Effector memory CD8-positive, alpha-beta T cell (primary cell): ENCODE measurements around the gene FOXK1.

Experiments
- ATAC-seq: fragments of 150-1000 bp; cut with Tn5 transposase; replicated peaks from 2 replicates; pipeline ENCODE4 v1.10.0; 2021; ENCODE audit warnings: mild to moderate bottlenecking, moderate library complexity
- DNase-seq, 3 experiments: peaks; one replicate each; pipeline ENCODE4 v3.0.0; 2021
- H3K27ac Mint-ChIP-seq, 2 donors: one replicate each; pipeline ENCODE4 v1.8.0; 2022; ENCODE audit warnings: mild to moderate bottlenecking in 2 of 2, mixed read lengths in 2 of 2, moderate library complexity in 2 of 2
- H3K27me3 Mint-ChIP-seq, 2 donors: one replicate each; pipeline ENCODE4 v1.8.0; 2022; ENCODE audit warnings: mixed read lengths in 2 of 2
- H3K36me3 Mint-ChIP-seq: one replicate; pipeline ENCODE4 v1.8.0; 2022; ENCODE audit warnings: mild to moderate bottlenecking, moderate library complexity, mixed read lengths; ENCODE audit not compliant: insufficient read depth
- H3K4me1 Mint-ChIP-seq, 2 donors: one replicate each; pipeline ENCODE4 v1.8.0; 2022; ENCODE audit warnings: low read depth in 2 of 2, mixed read lengths in 2 of 2
- H3K4me3 Mint-ChIP-seq, 2 donors: one replicate each; pipeline ENCODE4 v1.8.0; 2022; ENCODE audit warnings: mild to moderate bottlenecking in 2 of 2, mixed read lengths in 2 of 2, moderate library complexity in 2 of 2
- H3K9me3 Mint-ChIP-seq, 2 donors: one replicate each; pipeline ENCODE4 v1.8.0; 2022; ENCODE audit warnings: mixed read lengths in 2 of 2

FOXK1 gene

DNA sequence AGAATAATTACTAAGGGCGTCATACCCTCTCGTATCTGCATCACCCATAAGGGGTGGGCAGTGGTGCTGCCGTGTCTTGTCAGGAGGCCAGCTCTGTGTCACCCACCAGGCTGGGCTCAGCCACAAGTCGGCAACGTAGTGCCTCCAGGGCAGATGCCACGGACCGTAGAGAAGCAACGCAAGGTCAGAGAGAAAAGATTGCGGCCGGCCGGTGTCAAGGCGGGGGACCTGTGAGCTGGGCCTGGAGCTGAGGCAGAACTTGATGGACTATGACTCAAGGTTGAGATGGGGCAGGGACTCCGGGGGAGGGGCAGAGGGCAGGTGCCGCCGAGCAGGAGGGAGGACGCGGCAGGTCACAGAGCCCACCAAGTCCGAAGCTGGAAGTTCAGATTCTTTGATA is 29.5 kb downstream of the FOXK1 start:
- Mint-ChIP-seq H3K4me1 (peaks cover 51 to 56% of the 10 kb centered on the region in 2 donors), H3K27ac (peak overlapping the region; percentile 73 to 85), H3K9me3 (no peaks in the 10 kb centered on the region), H3K4me3 (peak overlapping the region; percentile 49 to 56), H3K36me3 (peaks cover 16% of the 10 kb centered on the region), H3K27me3 (no peaks in the 10 kb centered on the region)
- ATAC-seq (no peak), DNase-seq (no peak)

- Mint-ChIP-seq H3K4me1 (peaks cover 55 to 64% of the 10 kb centered on the region in 2 donors), H3K36me3 (peaks cover 23% of the 10 kb centered on the region), H3K4me3 (peak overlapping the region in 1 of 2 donors; percentile 20), H3K9me3 (no peaks in the 10 kb centered on the region), H3K27me3 (no peaks in the 10 kb centered on the region), H3K27ac (peak overlapping the region; percentile 73 to 85)
- peak; percentile 41 for ATAC-seq
- DNase-seq: no peak
Measured at GRCh38 chr7:4712281-4713182, 30.4 kb downstream of the FOXK1 start.

GRCh38 chr7:4713183-4713784 is 31.2 kb downstream of the FOXK1 start:
- H3K4me1 Mint-ChIP-seq: peaks cover 59 to 68% of the 10 kb centered on the region in 2 donors
- DNase-seq (no peak), ATAC-seq (peak; percentile 51)
- H3K9me3 Mint-ChIP-seq: no peaks in the 10 kb centered on the region
- peak overlapping the region in 1 of 2 donors; percentile 48 for H3K4me3 Mint-ChIP-seq
- H3K36me3 Mint-ChIP-seq: peaks cover 28% of the 10 kb centered on the region
- no peaks in the 10 kb centered on the region for H3K27me3 Mint-ChIP-seq
- peak overlapping the region; percentile 60 to 73 for H3K27ac Mint-ChIP-seq

DNA sequence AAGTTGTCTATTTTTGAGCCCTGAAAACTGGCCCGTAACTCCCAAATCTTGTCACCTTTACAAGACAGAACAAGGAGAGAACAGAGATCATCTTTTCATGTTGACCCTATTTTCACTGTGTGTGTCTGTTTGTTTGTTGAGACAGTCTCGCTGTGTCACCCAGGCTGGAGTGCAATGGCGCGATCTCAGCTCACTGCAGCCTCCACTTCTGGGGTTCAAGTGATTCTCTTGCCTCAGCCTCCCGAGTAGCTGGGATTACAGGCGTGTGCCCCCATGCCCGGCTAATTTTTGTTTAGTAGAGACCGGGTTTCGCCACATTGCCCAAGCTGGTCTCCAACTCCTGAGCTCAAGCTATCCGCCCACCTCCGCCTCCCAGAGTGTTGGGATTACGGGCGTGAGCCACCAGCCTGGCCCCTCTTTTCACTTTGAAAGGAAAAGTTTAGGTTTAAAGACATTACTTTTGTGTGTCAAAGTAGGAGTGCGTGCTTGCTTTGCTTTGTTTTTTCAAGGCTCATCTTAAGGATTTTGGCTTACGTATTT is 32.1 kb downstream of the FOXK1 start:
- H3K9me3 Mint-ChIP-seq: no peaks in the 10 kb centered on the region
- ATAC-seq (no peak), DNase-seq (no peak)
- peaks cover 30% of the 10 kb centered on the region for H3K36me3 Mint-ChIP-seq
- peaks cover 54 to 62% of the 10 kb centered on the region in 2 donors for H3K4me1 Mint-ChIP-seq
- no peaks in the 10 kb centered on the region for H3K27me3 Mint-ChIP-seq
- peak overlapping the region; percentile 35 to 73 for H3K27ac Mint-ChIP-seq
- peak overlapping the region in 1 of 2 donors; percentile 48 for H3K4me3 Mint-ChIP-seq

DNA sequence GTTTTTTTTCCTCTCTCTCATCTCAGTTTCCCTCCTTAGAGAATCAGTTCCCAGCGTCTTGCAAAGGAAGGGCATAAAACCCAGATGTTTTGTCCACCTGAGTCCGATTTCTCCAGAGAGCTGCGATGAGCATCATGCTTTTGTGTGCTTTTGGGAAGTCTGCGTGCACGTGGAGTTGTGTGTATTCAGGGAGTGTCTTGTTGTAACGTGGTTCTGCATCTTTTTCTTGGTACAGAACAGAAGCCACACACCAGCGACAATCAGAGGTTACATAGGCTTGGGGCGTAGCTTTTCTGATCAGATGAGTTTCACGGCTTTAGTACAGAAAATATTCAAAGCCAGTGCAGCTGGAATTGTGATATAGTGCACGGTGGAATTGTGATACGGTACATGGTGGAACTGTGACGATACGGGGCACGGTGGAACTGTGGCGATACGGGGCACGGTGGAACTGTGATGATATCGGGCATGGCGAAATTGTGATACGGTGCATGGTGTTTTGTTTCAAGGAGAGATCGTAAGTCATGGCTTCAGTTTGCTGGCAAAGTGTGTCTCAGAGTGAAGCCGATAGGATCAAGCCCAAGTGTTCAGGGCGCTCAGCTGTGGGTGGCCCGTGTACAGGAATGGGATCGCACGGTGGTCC is 32.8 kb downstream of the FOXK1 start:
- DNase-seq: no peak
- Mint-ChIP-seq H3K9me3 (no peaks in the 10 kb centered on the region), H3K27me3 (no peaks in the 10 kb centered on the region), H3K36me3 (peaks cover 32% of the 10 kb centered on the region), H3K4me3 (no peak overlapping the region), H3K4me1 (peaks cover 59% of the 10 kb centered on the region in 2 donors), H3K27ac (peak overlapping the region in 1 of 2 donors; percentile 70)
- no peak for ATAC-seq

DNA sequence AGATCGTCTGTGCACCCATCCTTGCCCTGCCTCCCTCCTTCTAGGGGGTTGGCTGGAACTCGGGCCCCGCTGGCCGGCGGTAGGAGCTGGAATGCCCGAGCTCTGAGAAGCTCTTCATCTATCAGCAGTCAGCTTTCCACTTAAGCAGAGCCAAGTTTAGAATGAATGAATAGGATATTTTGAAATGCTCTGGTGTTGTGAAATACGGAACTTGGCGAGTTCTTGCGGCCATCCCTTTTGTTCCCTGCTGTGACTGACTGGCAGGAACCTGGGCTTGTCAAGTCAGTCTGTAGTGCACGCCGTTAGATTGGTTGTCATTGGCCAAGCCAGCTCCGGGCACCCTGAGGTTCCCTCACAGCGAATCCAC is 33.3 kb downstream of the FOXK1 start:
- H3K27me3 Mint-ChIP-seq: no peaks in the 10 kb centered on the region

GRCh38 chr7:4716946-4717795 is 35.1 kb downstream of the FOXK1 start:
- Mint-ChIP-seq H3K4me3 (no peak overlapping the region), H3K27ac (peak overlapping the region; percentile 70 to 84), H3K9me3 (no peaks in the 10 kb centered on the region), H3K27me3 (no peaks in the 10 kb centered on the region), H3K36me3 (peaks cover 36% of the 10 kb centered on the region), H3K4me1 (peaks cover 43 to 50% of the 10 kb centered on the region in 2 donors)
- DNase-seq: no peak
- no peak for ATAC-seq

More for the DNA sequence above, 33.3 kb downstream of the FOXK1 start:
- ATAC-seq (no peak), DNase-seq (no peak)
- Mint-ChIP-seq H3K36me3 (peaks cover 32% of the 10 kb centered on the region), H3K27ac (peak overlapping the region in 1 of 2 donors; percentile 70), H3K9me3 (no peaks in the 10 kb centered on the region), H3K4me1 (peaks cover 59 to 62% of the 10 kb centered on the region in 2 donors), H3K4me3 (no peak overlapping the region)

DNA sequence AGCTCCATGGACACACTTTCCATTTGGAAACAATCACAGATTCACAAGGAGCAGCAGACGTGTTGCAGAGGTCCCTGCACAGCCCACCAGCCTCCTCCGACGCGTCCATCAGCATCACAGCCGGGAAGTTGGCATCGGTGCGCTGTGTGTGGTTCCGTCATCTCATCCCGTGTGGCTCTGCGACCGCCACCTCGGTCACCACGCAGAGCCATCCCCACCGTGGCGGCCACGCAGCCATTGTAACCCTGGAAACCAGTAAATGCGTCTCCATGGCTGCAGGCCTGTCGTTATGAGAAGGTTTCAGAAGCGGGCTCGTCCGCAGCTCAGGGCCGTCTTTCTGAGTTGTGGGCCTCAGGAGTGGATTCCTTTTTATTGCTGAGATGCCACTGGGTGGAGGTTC is 36.0 kb downstream of the FOXK1 start:
- no peaks in the 10 kb centered on the region for H3K9me3 Mint-ChIP-seq
- peak overlapping the region in 1 of 2 donors; percentile 57 for H3K27ac Mint-ChIP-seq
- peaks cover 42% of the 10 kb centered on the region for H3K36me3 Mint-ChIP-seq
- H3K4me1 Mint-ChIP-seq: peaks cover 40 to 47% of the 10 kb centered on the region in 2 donors
- DNase-seq (no peak), ATAC-seq (no peak)
- no peak overlapping the region for H3K4me3 Mint-ChIP-seq
- H3K27me3 Mint-ChIP-seq: no peaks in the 10 kb centered on the region

DNA sequence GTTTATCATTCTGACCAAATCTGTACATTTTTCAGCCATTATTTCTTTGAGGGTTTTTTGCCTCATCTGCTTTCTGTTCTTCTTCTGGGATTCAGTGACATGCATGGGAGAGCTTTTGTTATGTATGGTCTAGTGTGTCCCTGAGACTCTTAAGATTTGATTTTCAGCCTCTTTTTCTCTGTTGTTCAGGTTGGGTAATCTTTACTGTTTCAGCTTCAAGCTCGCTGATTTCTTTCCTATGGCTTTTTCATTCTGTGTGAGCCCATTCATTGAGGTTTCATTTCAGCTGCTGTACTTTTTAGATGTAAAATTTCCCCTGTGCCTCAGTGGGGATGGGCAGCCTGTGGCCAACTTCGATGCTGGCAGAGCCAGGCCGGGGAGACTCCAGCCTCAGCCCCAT is 38.1 kb downstream of the FOXK1 start:
- ATAC-seq (no peak), DNase-seq (no peak)
- H3K27me3 Mint-ChIP-seq: no peaks in the 10 kb centered on the region
- peaks cover 45% of the 10 kb centered on the region for H3K36me3 Mint-ChIP-seq
- H3K27ac Mint-ChIP-seq: peak overlapping the region in 1 of 2 donors; percentile 1
- H3K9me3 Mint-ChIP-seq: no peaks in the 10 kb centered on the region
- peaks cover 36 to 55% of the 10 kb centered on the region in 2 donors for H3K4me1 Mint-ChIP-seq
- H3K4me3 Mint-ChIP-seq: no peak overlapping the region

GRCh38 chr7:4722308-4722707 is 40.2 kb downstream of the FOXK1 start:
- DNase-seq (no peak), ATAC-seq (no peak)
- Mint-ChIP-seq H3K36me3 (peaks cover 46% of the 10 kb centered on the region), H3K4me1 (peaks cover 30 to 48% of the 10 kb centered on the region in 2 donors), H3K27ac (no peak overlapping the region), H3K27me3 (no peaks in the 10 kb centered on the region), H3K4me3 (no peak overlapping the region), H3K9me3 (no peaks in the 10 kb centered on the region)

DNA sequence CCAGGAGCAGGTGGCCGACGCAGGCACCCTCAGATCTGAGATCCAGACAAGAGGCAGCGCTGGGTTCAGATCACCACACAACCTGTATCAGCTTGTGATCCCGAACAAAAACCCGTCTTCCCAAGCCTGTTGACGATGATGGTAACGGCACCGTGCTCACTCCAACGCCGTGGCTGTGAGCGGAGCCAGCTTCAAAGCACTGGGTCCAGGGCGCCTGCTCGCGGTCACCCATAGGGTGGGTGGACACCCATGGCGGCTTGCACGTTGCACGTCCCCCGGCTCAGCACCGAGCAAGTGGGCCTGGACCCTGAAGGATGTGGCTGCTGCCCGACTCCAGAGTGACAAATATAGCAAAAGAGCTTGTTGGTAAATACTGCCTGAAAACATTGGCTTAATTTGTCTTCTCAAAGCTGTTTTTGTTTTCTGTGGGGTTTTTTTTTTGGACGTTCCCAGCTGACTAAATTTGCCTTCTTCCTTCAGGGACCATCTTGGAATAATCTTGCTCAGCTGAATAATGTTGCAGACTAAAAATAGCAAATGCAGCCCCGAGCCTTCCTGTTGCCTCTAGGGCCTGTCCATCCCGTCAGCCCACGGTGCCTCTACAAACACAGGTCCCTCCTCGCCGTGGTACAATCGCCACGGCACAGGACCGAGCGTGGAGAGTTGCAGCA is 41.0 kb downstream of the FOXK1 start:
- peak overlapping the region in 1 of 2 donors; percentile 93 for H3K27ac Mint-ChIP-seq
- no peak overlapping the region for H3K4me3 Mint-ChIP-seq
- no peaks in the 10 kb centered on the region for H3K9me3 Mint-ChIP-seq
- H3K4me1 Mint-ChIP-seq: peaks cover 24 to 42% of the 10 kb centered on the region in 2 donors
- H3K36me3 Mint-ChIP-seq: peaks cover 42% of the 10 kb centered on the region
- H3K27me3 Mint-ChIP-seq: no peaks in the 10 kb centered on the region
- ATAC-seq (no peak), DNase-seq (no peak)

DNA sequence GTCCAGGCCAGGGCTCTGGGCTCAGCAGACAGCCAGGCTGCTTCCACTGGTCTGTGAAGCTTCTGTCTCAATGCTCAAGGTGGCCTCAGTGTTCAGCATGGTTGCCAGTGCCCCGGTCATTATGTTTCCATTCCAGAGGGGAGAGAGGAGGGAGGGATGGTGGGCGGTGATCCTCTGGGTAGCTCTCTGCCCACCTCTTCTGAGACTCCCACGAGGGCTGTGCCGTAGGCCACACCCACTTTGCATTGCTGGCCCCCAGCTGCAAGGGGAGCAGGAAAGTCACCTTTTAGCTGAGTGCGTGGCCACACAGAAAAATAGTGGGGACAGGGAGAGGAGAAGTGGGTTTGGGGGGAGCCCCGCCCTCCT is 42.5 kb downstream of the FOXK1 start:
- Mint-ChIP-seq H3K4me1 (peaks cover 24 to 39% of the 10 kb centered on the region in 2 donors), H3K27me3 (no peaks in the 10 kb centered on the region), H3K9me3 (no peaks in the 10 kb centered on the region), H3K4me3 (peak overlapping the region; percentile 82 to 92), H3K27ac (peak overlapping the region; percentile 86 to 93), H3K36me3 (peaks cover 34% of the 10 kb centered on the region)
- ATAC-seq: peak; percentile 45
- no peak for DNase-seq
